Dermis microvascular lymphatic vessel endothelial cell (primary cell): ENCODE data around the gene GYS1. TPM values are rescaled to one million over a fixed set of nuclear protein-coding genes. Genes with fewer than 3 reads are reported as not detected.
"Not testable (repeated sequence)": the region's sequence is repeated elsewhere in the genome, so short reads cannot be mapped to it uniquely, and the experiment has no call there.

ENCODE experiments used
- DNase-seq, 2 donors: peaks; one replicate each; pipeline versions ENCODE4 v3.0.0 to v3.0.0-alpha.2; 2010; ENCODE audit warnings: low read depth in 2 of 2
- total RNA-seq: library from RNA; depleted of rRNA; stranded (reverse); fragments of >200 nt; gene quantifications from 2 replicates; pipeline ENCODE4 v1.2.1, GENCODE V29; 2014

GYS1 gene
- total RNA-seq, 1 donor from 2014 or later = 16.0 TPM

- DNase-seq = not testable (repeated sequence)
Measured at GRCh38 chr19:49018388-49019241, 25.5 kb upstream of the GYS1 start.

- peak; percentile 23 to 68 for DNase-seq
Measured at GRCh38 chr19:49017666-49018351, 24.7 kb upstream of the GYS1 start.

GRCh38 chr19:49017041-49017665 is 24.0 kb upstream of the GYS1 start, which contains the start of gene LHB:
LHB (minus strand) TSS chr19:49017091; CDS start chr19:49017081, 10 bp downstream.
- DNase-seq = no peak

- no peak for DNase-seq
Measured at GRCh38 chr19:49016067-49016839, 23.1 kb upstream of the GYS1 start.

GRCh38 chr19:49014870-49015255 is 21.8 kb upstream of the GYS1 start:
- no peak for DNase-seq

GRCh38 chr19:49014123-49014869 is 21.2 kb upstream of the GYS1 start:
- DNase-seq = no peak

GRCh38 chr19:49011194-49011593 is 18.1 kb upstream of the GYS1 start:
- no peak for DNase-seq

- DNase-seq = no peak
Measured at GRCh38 chr19:49010453-49010852, 17.3 kb upstream of the GYS1 start.

- no peak for DNase-seq
Measured at GRCh38 chr19:49009828-49010227, 16.7 kb upstream of the GYS1 start.

- no peak for DNase-seq
Measured at GRCh38 chr19:49006905-49007304, 13.8 kb upstream of the GYS1 start.

GRCh38 chr19:49004964-49005614 is 12.0 kb upstream of the GYS1 start:
- no peak for DNase-seq

- DNase-seq = no peak
Measured at GRCh38 chr19:49004133-49004532, 11.0 kb upstream of the GYS1 start.

GRCh38 chr19:48999481-49000325 is 6.6 kb upstream of the GYS1 start:
- peak; percentile 53 to 76 for DNase-seq

GRCh38 chr19:48997972-48998371 is 4.9 kb upstream of the GYS1 start:
- peak in 1 of 2 donors; percentile 60 for DNase-seq

- DNase-seq = no peak
Measured at GRCh38 chr19:48994035-48994386, 902 bp upstream of the GYS1 start.

GRCh38 chr19:48992581-48993174 is 431 bp downstream of the GYS1 start:
- DNase-seq = no peak

GRCh38 chr19:48991873-48992580 is 1.1 kb downstream of the GYS1 start:
- peak in 1 of 2 donors; percentile 73 for DNase-seq

- DNase-seq = no peak
Measured at GRCh38 chr19:48991011-48991609, 2.0 kb downstream of the GYS1 start.
